OCI-LY1 (cell line): ENCODE measurements around the gene ATP5F1C.

Experiments
- H2AFZ ChIP-seq: fragments of 200-600 bp; sonication (generic), shearing (Covaris generic); 2 replicates; pipeline ENCODE4 v1.6.0; 2014; ENCODE audit warnings: antibody characterized with exemption, mild to moderate bottlenecking, low read length
- H3F3A ChIP-seq: fragments of 200-600 bp; sonication (generic), shearing (Covaris generic); 2 replicates; pipeline ENCODE4 v1.6.0; 2014; ENCODE audit warnings: mild to moderate bottlenecking, antibody characterized with exemption, low read length, moderate library complexity; ENCODE audit not compliant: insufficient read depth
- H3K27ac ChIP-seq: fragments of 200-600 bp; sonication (generic); 2 replicates; pipeline ENCODE4 v1.5.1; 2014; ENCODE audit warnings: low read length, mixed run types, mild to moderate bottlenecking, low read depth; ENCODE audit not compliant: poor library complexity, severe bottlenecking
- H3K27me3 ChIP-seq: fragments of 200-600 bp; sonication (generic); 2 replicates; pipeline ENCODE4 v1.6.0; 2014; ENCODE audit warnings: antibody characterized with exemption, mild to moderate bottlenecking, low read length, moderate library complexity; ENCODE audit not compliant: insufficient read depth
- H3K36me3 ChIP-seq: fragments of 200-600 bp; sonication (generic); 2 replicates; pipeline ENCODE4 v1.6.1; 2014; ENCODE audit warnings: mild to moderate bottlenecking, antibody characterized with exemption, low read length, moderate library complexity, mixed read lengths; ENCODE audit not compliant: insufficient read depth
- H3K4me1 ChIP-seq: fragments of 200-600 bp; sonication (generic); 2 replicates; pipeline ENCODE4 v1.5.1; 2014; ENCODE audit warnings: mild to moderate bottlenecking, low read length, moderate library complexity; ENCODE audit not compliant: insufficient read depth, severe bottlenecking
- H3K4me2 ChIP-seq: fragments of 200-600 bp; sonication (generic), shearing (Covaris generic); 2 replicates; pipeline ENCODE4 v1.6.1; 2014; ENCODE audit warnings: low read length
- H3K4me3 ChIP-seq: fragments of 200-600 bp; sonication (generic); 2 replicates; pipeline ENCODE4 v1.5.1; 2014; ENCODE audit warnings: low read length, low read depth, mild to moderate bottlenecking, mixed read lengths; ENCODE audit not compliant: poor library complexity, severe bottlenecking
- H3K79me2 ChIP-seq: fragments of 200-600 bp; shearing (Covaris generic); 2 replicates; pipeline ENCODE4 v1.6.1; 2016; ENCODE audit warnings: mixed run types, low read length, mixed read lengths; ENCODE audit not compliant: insufficient read depth
- H3K9ac ChIP-seq: fragments of 200-600 bp; sonication (generic), shearing (Covaris generic); 2 replicates; pipeline ENCODE4 v1.6.1; 2014; ENCODE audit warnings: mild to moderate bottlenecking, low read length, mixed read lengths
- H3K9me2 ChIP-seq: fragments of 200-600 bp; sonication (generic), shearing (Covaris generic); 2 replicates; pipeline ENCODE4 v1.6.1; 2014; ENCODE audit warnings: low read depth, mild to moderate bottlenecking, low read length, mixed read lengths
- H3K9me3 ChIP-seq: fragments of 200-600 bp; shearing (Covaris generic); 2 replicates; pipeline ENCODE4 v1.6.1; 2014; ENCODE audit warnings: low read length, mixed read lengths
- H4K20me1 ChIP-seq: fragments of 200-600 bp; sonication (generic), shearing (Covaris generic); 2 replicates; pipeline ENCODE4 v1.6.0; 2016; ENCODE audit warnings: mild to moderate bottlenecking, low read length; ENCODE audit not compliant: insufficient read depth
- EZH2 ChIP-seq: fragments of 200-600 bp; sonication (generic), shearing (Covaris generic); IDR thresholded peaks from 2 replicates; pipeline ENCODE4 v1.8.0; 2017; ENCODE audit warnings: borderline replicate concordance, mixed run types, mild to moderate bottlenecking, antibody characterized with exemption, low read length, moderate library complexity, mixed read lengths
- TF ChIP-seq, protein P1 (sequence below): fragments of 200-600 bp; sonication (generic), shearing (Covaris generic); IDR thresholded peaks from 2 replicates; pipeline ENCODE4 v1.5.1; 2017; ENCODE audit warnings: mild to moderate bottlenecking, antibody characterized with exemption, low read length, moderate library complexity, mixed read lengths

ATP5F1C gene

DNA sequence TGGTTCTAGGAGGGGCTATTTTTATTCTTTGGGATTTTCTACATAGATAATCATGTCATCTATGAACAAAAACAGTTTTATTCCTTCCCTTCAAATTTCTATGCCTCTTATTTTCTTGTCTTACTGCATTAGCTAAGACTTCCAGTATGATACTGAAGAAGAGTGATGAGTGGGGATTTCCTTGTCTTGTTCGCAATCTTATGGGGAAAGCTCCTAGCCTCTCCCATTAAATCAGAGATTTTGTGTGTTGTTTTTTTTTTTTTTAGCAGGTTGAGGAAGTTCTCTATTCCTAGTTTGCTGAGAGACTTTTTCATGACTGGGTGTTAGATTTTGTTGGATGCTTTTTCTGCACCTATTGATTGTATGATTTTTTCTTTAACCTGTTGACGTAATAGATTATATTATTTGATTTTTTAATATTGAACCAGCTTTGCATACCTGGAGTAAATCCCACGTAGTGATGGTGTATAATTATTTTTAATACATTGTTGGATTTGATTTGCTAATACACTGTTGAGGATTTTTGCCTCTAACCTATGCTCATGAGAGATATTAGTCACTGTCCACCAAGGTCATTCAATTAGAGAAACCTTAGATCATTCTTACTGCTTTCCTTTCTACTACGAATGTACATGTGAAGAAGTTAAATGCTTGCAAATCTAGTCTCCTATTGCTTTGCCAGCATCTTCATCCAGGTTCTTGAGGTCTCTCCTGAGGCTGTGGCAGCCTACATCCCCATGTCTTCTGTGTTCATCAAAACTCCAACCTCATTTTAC, 6.5 kb downstream of the ATP5F1C start:
- Histone ChIP-seq H3K79me2 (peaks cover 66% of the 10 kb centered on the region), H2AFZ (no peak overlapping the region), H3K27me3 (no peaks in the 10 kb centered on the region), H3K4me2 (no peak overlapping the region), H3K4me1 (peaks cover 11% of the 10 kb centered on the region), H3K9me3 (no peaks in the 10 kb centered on the region), H3K4me3 (no peak overlapping the region), H3K9ac (no peak overlapping the region), H3K27ac (no peak overlapping the region), H4K20me1 (0 out of 2 replicates have a peak, but pooled peaks cover 2% of the 10 kb centered on the region), H3F3A (no peaks in the 10 kb centered on the region), H3K9me2 (no peaks in the 10 kb centered on the region), H3K36me3 (peaks cover 68% of the 10 kb centered on the region)
- TF ChIP-seq EZH2 = no peak
- TF ChIP-seq, protein P1, sequence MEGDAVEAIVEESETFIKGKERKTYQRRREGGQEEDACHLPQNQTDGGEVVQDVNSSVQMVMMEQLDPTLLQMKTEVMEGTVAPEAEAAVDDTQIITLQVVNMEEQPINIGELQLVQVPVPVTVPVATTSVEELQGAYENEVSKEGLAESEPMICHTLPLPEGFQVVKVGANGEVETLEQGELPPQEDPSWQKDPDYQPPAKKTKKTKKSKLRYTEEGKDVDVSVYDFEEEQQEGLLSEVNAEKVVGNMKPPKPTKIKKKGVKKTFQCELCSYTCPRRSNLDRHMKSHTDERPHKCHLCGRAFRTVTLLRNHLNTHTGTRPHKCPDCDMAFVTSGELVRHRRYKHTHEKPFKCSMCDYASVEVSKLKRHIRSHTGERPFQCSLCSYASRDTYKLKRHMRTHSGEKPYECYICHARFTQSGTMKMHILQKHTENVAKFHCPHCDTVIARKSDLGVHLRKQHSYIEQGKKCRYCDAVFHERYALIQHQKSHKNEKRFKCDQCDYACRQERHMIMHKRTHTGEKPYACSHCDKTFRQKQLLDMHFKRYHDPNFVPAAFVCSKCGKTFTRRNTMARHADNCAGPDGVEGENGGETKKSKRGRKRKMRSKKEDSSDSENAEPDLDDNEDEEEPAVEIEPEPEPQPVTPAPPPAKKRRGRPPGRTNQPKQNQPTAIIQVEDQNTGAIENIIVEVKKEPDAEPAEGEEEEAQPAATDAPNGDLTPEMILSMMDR = no peak

DNA sequence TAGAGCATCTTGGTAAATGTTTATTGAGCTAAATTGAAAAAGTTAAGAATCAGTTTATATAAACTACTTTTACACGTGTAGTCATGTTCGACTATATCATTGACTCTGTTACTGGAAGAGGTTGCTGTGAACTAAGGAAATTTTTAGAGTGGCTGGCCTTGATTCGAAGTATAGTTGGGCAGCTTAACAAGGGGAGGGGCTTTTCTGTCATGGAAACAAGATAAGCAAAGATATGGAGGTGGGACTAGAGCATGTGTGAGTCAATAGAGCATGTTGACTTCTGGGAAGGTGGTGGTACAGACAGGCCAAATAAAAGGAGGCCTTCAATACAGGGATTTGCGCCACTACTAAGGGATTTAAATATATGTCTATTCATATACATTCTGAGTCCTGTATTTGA, 7.6 kb downstream of the ATP5F1C start:
- H4K20me1 ChIP-seq = 0 out of 2 replicates have a peak, but pooled peaks cover 2% of the 10 kb centered on the region
- no peaks in the 10 kb centered on the region for H3K9me2 ChIP-seq
- H3K27me3 ChIP-seq = no peaks in the 10 kb centered on the region
- no peaks in the 10 kb centered on the region for H3K9me3 ChIP-seq
- peaks cover 73% of the 10 kb centered on the region for H3K36me3 ChIP-seq
- H3K79me2 ChIP-seq = peaks cover 55% of the 10 kb centered on the region
- H3K4me2 ChIP-seq = no peak overlapping the region
- no peaks in the 10 kb centered on the region for H3F3A ChIP-seq
- no peak overlapping the region for H3K4me3 ChIP-seq
- H3K9ac ChIP-seq = no peak overlapping the region
- TF ChIP-seq, protein P1 = no peak
- no peak for TF ChIP-seq EZH2
- H3K27ac ChIP-seq = no peak overlapping the region
- H3K4me1 ChIP-seq = peaks cover 1% of the 10 kb centered on the region
- no peak overlapping the region for H2AFZ ChIP-seq

GRCh38 chr10:7797582-7797981, 9.6 kb downstream of the ATP5F1C start:
- no peak overlapping the region for H3K9ac ChIP-seq
- peaks cover 75% of the 10 kb centered on the region for H3K36me3 ChIP-seq
- no peaks in the 10 kb centered on the region for H3K9me3 ChIP-seq
- H3K4me3 ChIP-seq = no peak overlapping the region
- 0 out of 2 replicates have a peak, but pooled peaks cover 2% of the 10 kb centered on the region for H4K20me1 ChIP-seq
- no peaks in the 10 kb centered on the region for H3K9me2 ChIP-seq
- TF ChIP-seq EZH2 = no peak
- TF ChIP-seq, protein P1 = no peak
- H3K4me1 ChIP-seq = no peaks in the 10 kb centered on the region
- no peak overlapping the region for H3K27ac ChIP-seq
- H3K27me3 ChIP-seq = no peaks in the 10 kb centered on the region
- H3K4me2 ChIP-seq = no peak overlapping the region
- no peak overlapping the region for H2AFZ ChIP-seq
- H3F3A ChIP-seq = no peaks in the 10 kb centered on the region
- H3K79me2 ChIP-seq = peaks cover 36% of the 10 kb centered on the region
